OCI-M2 (cell line): Measurements from ENCODE around the gene TFDP1.

Experiments used
- DNase-seq: peaks from one replicate; lab custom pipeline; 2025; ENCODE audit not compliant: unreplicated experiment; lab: John Stamatoyannopoulos, UW

The TFDP1 gene

DNA sequence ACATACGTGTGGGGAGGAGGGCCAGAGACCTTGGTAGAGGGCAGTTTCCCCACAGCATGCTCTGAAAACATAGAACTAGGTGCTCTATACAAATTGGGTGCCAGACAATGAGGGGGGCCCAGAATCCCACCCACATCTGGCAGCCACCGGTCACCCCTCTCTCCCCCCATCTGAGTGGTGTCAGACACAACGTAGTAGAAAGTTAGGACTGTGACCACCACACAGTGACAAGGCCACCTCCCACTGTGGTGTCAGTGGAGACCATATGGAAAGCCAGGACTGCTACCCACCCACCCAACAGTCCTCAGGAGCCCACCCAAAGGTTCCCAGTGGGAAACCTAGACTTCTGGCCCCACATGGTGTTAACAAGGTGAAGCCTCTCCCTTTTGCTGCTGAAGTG, 75.5 kb downstream of the TFDP1 start:
- no peak for DNase-seq

DNA sequence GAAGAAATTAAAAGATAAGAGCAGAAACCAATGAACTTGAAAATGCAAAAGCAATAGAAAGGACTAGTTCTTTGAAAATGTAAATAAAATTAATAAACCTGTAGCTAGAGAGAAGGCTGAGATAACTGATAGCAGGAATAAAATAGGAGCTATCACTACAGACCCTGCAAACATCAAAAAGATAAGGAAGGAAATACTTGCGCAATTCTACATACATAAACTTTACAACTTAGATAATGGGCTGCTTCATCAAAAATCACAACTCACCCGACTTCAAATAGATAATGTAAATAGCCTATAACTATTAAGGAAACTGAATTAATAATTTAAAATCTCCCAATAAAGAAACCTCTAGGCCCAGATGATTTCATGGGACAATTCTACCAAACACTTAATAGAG, 77.0 kb downstream of the TFDP1 start:
- DNase-seq: no peak

DNA sequence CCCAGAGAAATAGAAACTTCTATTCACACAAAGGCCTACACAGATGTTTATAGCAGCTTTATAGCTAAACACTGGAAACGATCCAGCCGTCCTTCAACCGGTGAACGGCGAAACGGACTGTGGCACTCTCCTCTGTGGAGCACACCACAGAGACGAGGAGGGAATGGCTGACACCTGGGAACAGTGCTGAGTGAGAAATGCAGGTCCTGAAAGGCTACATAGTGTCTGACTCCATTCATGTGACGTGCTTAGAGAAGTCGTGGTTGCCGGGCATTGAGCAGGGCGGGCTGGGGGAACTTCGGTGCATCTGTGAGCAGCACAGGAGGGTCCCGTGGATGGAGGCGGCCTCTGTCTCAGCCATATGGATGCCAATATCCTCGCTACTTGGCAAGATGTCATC, 79.4 kb downstream of the TFDP1 start:
- DNase-seq: no peak

DNA sequence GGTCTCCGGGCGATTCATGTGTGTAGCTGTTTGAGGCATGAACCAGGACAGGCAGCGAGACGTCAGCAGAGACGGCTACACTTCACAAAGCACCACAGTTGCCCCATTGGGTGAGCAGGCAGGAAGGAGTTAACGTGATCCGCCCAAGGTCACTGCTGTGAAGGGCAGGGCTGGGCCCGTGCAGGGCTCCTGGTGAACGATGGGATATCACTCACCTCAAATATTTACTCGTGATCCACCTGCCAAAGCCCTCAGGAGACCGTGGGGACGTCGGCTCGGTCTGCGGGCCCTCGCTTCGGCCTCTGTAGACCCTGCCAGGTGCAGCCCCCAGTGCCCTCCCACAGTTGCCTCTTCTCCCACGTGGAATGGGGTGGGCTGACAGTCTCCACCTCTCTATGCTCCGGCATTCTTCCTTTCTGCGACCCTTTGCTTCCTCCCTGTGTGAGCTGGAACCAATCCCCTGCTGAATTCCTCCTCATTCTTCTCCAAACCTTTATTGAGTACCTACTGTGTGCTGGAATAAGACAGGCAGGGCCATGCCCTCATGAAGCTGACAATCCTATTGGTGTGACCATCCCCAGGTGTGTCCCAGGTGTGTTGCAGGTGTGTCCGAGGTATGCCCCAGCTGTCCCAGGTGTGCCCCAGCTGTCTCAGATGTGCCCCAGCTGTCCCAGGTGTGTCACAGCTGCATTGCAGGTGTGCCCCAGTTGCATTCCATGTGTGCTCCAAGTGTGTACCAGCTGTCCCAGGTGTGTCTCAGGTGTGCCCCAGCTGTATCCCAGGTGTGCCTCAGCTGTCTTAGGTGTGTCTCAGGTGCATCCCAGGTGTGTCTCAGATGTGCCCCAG, 80.4 kb downstream of the TFDP1 start:
- DNase-seq: no peak

DNA sequence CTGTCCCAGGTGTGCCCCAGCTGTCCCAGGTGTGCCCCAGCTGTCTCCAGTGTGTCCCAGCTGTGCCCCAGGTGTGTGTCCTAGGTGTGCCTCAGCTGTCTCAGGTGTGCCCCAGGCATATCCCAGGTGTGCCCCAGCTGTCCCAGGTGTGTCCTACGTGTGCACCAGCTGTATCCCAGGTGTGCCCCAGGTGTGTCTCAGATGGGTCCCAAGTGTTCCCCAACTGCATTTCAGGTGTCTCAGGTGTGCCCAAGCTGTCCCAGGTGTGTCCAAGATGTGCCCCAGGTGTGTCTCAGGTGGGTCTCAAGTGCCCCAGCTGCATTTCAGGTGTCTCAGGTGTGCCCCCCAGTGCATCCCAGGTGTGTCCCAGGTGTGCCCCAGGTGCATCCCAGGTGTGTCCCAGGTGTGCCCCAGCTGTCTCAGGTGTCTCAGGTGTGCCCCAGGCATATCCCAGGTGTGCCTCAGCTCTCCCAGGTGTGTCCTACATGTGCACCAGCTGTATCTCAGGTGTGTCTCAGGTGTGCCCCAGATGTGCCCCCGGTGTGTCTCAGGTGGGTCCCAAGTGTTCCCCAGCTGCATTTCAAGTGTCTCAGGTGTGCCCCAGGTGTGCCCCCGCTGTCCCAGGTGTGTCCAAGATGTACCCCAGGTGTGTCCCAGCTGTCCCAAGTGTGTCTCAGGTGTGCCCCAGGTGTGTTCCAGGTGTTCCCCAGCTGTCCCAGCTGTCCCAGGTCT, 81.2 kb downstream of the TFDP1 start:
- no peak for DNase-seq

DNA sequence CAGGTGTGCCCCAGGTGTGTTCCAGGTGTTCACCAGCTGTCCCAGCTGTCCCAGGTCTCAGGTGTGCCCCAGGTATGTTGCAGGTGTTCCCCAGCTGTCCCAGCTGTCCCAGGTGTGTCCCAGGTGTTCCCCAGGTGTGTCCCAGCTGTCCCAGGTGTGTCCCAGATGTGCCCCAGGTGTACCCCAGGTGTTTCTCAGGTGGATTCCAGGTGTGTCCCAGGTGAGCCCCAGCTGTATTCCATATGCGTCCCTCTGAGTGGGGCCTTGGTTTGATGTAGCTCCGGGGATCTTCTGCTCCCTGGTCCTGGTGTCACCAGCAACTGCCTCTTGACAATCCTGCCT, 81.7 kb downstream of the TFDP1 start:
- DNase-seq: no peak

DNA sequence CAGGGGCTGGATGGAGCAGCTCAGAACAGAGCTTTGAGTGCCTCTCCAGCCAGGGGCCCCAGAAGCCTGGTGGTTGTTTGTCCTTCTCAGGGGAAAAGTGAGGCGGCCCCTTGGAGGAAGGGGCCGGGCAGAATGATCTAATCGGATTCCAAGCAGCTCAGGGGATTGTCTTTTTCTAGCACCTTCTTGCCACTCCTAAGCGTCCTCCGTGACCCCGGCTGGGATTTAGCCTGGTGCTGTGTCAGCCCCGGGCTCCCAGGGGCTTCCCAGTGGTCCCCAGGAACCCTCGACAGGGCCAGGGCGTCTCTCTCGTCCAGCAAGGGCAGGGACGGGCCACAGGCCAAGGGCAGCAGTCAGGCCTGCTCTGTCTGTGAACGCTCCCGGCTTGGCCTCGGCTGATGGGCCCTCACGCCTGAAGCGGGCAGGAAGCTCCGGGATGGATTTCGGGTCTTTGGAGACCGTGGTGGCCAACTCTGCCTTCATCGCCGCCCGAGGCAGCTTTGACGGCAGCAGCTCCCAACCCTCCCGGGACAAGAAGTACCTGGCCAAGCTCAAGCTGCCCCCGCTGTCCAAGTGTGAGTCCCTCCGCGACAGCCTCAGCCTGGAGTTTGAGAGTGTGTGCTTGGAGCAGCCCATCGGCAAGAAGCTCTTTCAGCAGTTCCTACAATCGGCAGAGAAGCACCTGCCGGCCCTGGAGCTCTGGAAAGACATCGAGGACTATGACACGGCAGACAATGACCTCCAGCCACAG, 82.6 kb downstream of the TFDP1 start, which contains the start of gene GRK1:
Gene GRK1, plus strand, starts transcription at position 269 of the 751 bp plus-strand sequence. Its CDS starts 168 bp downstream, at position 437.
- no peak for DNase-seq

DNA sequence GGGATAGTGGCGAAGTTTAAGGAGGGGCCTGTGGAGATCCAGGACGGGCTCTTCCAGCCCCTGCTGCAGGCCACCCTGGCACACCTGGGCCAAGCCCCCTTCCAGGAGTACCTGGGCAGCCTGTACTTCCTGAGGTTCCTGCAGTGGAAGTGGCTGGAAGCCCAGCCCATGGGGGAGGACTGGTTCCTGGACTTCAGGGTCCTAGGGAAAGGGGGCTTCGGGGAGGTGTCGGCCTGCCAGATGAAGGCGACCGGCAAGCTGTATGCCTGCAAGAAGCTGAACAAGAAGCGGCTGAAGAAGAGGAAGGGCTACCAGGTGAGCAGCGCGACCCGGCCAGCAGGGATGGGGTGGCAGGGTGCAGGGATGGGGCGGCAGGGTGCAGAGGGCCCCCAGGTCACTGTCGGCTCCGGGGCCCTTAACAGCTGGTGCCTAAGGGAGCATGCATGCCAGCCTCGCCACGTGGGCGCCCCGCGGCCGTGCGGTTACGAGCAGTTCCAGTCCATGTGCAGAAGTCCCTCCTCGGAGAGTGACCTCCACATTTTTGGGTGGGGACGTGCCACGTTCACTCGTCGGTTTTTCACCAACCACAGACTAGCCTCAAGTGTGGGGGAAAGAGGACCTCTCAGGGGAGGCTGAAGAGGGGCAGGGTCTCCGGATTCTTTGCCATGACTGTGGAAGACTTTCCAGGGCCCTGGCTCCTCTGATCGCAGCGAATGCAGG, 83.4 kb downstream of the TFDP1 start:
- DNase-seq: no peak

DNA sequence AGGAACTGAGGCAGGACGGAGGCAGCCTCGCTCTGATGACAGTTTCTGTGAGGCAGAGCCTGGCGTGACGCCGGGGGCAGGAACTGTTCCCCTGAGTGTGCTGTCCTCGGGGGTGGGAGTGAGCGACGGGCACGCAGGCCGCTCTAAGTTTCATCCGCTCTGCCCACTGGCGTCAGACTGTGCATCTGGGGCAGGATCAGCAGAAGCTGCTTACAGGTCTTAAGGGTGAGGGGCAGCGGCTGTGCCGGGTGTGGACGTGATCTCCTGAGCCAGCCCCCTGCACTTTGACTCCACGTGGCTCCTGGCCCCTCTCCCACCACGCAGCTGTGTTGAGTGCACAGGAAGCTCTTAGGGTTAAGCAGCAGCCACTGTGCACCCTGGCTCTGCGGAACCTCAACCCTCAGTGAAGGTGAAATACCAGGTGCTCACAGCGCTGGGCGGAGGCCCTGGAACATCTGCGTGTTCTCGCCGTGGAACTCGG, 84.0 kb downstream of the TFDP1 start:
- no peak for DNase-seq

DNA sequence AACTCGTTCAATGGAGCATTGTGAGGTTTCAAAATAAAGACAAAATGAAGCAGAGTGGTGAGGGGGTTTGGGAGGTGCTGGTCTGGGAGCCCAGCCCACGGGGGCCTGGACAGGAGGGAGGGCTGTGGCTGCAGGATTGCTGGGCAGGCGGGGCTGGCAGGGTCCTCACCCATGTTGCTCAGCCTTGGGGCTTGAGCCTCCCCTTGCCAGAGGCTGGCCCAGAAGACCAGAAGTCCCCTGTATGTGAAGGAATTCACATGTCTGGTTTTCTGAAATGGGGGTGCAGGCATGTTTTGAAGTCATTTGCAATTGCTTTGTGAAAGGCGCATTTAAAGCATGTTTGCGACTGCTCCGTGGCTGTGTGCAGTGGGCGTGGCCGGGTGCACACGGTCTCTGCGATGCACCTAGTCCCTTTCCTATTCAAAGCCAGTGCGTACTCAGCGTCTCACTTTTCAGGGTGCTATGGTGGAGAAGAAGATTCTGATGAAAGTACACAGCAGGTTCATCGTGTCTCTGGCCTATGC, 84.7 kb downstream of the TFDP1 start:
- no peak for DNase-seq

DNA sequence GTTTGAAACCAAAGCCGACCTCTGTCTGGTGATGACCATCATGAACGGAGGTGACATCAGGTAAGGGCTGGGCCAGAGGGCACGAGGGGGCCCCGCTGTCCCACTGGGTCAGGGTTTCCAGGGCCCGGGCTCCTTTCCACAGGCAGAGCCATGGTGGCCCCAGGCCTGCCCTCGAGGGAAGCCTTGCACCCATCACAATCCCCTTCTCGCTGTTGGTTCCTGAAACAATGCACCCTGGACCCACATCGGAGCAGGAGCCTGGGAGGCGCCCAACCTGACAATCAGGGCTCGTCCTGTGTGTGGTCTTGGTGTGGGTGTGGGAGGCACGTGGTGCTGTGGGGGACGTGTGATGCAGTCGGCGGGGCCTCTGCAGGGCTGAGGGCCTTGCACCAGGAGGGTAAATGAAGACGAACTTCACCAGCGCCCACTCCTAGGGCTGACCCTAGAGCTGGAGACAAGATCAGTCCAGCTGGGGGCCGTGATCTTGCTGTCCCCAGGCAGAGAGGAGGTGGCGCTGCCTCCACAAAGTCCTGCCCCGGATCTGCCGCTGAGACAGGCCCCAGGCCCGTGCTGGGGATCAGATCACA, 85.3 kb downstream of the TFDP1 start:
- DNase-seq: no peak

DNA sequence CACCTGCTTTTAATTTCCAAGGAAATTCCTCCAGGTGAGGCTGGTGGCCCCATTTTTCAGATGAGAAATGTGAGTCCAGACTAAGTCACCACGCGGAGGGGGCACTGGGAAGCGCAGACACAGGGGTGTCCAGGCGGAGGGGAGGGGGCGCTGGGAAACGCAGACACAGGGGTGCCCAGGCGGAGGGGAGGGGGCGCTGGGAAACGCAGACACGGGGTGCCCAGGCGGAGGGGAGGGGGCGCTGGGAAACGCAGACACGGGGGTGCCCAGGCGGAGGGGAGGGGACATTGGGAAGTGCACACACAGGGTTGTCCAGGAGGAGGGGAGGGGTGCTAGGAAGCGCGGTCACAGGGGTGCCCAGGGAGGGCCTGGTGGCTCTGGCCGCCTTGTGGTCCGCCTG, 86.0 kb downstream of the TFDP1 start:
- DNase-seq: no peak

DNA sequence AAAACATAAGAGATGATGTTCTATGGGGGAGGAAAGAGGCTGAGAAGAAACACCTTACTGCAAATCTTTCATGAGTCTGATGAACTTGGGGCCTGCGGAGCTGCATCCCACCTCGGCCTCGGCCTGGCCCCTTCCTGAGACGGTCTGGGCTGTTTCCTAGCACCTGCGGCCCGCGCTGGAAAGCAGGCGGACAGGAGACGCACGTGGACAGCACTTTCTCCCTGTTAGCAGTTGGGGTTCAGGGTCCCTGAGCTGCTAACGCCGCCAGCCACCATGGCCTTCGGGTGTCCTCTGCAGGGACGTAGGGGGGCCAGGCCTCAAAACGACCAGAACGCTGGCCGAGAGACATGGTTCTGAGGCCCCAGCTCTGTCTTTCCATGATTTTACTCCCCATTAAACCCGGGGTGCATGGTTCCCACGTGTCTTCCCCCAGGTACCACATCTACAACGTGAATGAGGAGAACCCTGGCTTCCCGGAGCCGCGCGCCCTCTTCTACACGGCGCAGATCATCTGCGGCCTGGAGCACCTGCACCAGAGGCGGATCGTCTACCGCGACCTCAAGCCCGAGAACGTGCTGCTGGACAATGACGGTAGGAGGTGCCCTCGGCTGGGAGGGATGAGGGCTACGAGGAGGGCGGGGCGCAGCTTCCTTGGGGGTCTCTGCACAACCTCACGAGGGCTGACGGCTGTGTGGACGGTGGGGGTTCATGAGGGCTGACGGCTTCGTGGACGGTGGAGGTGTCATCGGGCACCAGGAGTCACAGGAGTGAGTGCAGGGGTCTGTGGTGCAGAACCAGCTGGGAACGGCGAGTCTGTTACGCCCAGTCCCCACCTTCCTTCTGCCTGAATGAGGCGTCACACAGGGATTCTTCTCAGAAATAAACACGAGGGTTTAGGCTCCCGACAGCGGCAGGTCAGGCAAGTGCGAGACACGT, 86.8 kb downstream of the TFDP1 start:
- no peak for DNase-seq

DNA sequence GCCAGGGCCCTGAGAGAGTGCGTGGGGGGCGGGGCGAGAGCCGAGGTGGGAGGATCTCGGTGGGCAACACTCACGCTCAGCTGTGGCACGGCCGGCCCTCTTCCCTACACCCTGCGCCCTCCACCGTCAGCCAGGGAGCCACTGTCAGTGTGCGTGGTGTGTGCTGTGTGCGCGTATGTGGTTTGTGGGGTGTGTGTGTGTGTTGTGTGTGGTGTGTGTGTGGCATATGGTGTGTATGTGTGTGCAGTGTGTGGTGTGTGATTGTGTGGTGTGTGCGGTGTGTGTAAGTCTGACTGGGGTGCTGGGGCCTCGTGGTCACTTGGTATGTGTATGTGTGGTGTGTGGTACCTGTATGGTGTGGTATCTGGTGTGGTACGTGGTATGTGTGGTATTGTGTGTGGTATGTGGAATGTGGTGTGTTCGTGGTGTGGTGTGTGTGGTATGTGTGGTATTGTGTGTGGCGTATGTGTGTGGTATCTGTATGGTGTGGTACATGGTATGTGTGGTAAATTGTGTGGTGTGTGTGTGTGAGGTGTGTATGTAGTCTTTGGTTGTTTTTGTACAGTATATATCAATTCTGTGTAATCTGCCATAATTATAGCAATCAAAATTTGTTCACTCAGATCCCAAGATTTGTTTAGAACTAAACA, 87.6 kb downstream of the TFDP1 start:
- no peak for DNase-seq
